Stimulated activated CD4-positive, alpha-beta T cell treated with anti-CD3 and anti-CD28 coated beads, TNF-alpha, amount 100 ng/mL, for 48 hours (primary cell): ENCODE measurements around the gene ABCC3.

ENCODE experiments used
- DNase-seq, 3 donors: peaks; one replicate each; pipeline ENCODE4 v3.0.0-alpha.2; 2020; ENCODE audit warnings: low read depth in 3 of 3

The ABCC3 gene

GRCh38 chr17:50684612-50685333 lies 50.1 kb downstream of the ABCC3 start:
- DNase-seq, result no peak

- DNase-seq, result no peak
Measured at GRCh38 chr17:50685334-50685665, 50.6 kb downstream of the ABCC3 start.

GRCh38 chr17:50685691-50686493 lies 51.2 kb downstream of the ABCC3 start:
- DNase-seq, result no peak

GRCh38 chr17:50686494-50687199 lies 52.0 kb downstream of the ABCC3 start:
- DNase-seq, result no peak

GRCh38 chr17:50687200-50688066 lies 52.8 kb downstream of the ABCC3 start:
- DNase-seq, result no peak

- DNase-seq, result no peak
Measured at GRCh38 chr17:50688245-50688644, 53.6 kb downstream of the ABCC3 start.

- no peak for DNase-seq
Measured at GRCh38 chr17:50689251-50689650, 54.6 kb downstream of the ABCC3 start.

- DNase-seq, result no peak
Measured at GRCh38 chr17:50689956-50690886, 55.5 kb downstream of the ABCC3 start.

- DNase-seq, result no peak
Measured at GRCh38 chr17:50690887-50691549, 56.3 kb downstream of the ABCC3 start.

- DNase-seq, result no peak
Measured at GRCh38 chr17:50691550-50692447, 57.1 kb downstream of the ABCC3 start.

GRCh38 chr17:50692448-50693035 lies 57.9 kb downstream of the ABCC3 start:
- no peak for DNase-seq

GRCh38 chr17:50693036-50693682 lies 58.5 kb downstream of the ABCC3 start:
- DNase-seq, result no peak

- no peak for DNase-seq
Measured at GRCh38 chr17:50696365-50696879, 61.7 kb downstream of the ABCC3 start.

- no peak for DNase-seq
Measured at GRCh38 chr17:50697062-50697461, 62.4 kb downstream of the ABCC3 start.

- DNase-seq, result no peak
Measured at GRCh38 chr17:50697663-50698272, 63.1 kb downstream of the ABCC3 start.

- DNase-seq, result no peak
Measured at GRCh38 chr17:50699410-50699809, 64.7 kb downstream of the ABCC3 start.

- no peak for DNase-seq
Measured at GRCh38 chr17:50703162-50703561, 68.5 kb downstream of the ABCC3 start.
